Measurements from ENCODE around the gene BEND7. TPM values are rescaled to one million over a fixed set of nuclear protein-coding genes. Genes with fewer than 3 reads are reported as not detected.
"Not testable (repeated sequence)": the region's sequence is repeated elsewhere in the genome, so short reads cannot be mapped to it uniquely, and the experiment has no call there.

Gene BEND7
- polyA plus RNA-seq, 1 donor: 7.7 TPM

DNA sequence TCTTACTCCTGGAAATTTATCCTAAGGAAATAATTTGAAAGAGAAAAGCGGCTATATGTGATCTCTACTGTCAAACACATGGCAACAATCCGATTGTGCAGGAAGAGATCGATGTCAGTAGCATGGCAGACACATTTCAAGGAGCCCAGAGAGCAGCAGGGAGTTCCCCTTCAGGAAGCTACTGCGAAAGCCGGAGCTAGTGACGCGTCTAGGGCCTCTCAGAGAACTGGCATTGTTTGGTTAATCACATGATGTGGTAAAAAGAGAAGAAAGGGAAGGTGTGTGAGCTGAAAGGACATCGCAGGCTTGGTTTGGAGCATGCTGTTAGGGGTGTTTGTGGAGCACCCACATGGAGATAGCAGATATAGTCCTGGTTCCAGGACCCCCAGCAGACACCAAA is 74.9 kb downstream of the BEND7 start:
- no peaks in the 10 kb centered on the region for H3K9me3 ChIP-seq (ENCODE audit: control insufficient read depth, low read depth, low read length)
- H3K27ac ChIP-seq (ENCODE audit: low read length): no peak overlapping the region
- no peaks in the 10 kb centered on the region for H3K27me3 ChIP-seq (ENCODE audit: control insufficient read depth, insufficient read depth, low read length)
- no peak for DNase-seq
- 92% methylated on average over 4 of the region's 8 CpGs for WGBS (ENCODE audit: insufficient coverage, low lambda C conversion rate)
- H3K36me3 ChIP-seq (ENCODE audit: control insufficient read depth, insufficient read depth, low read length): no peaks in the 10 kb centered on the region
- H3K4me3 ChIP-seq (ENCODE audit: low read length): no peak overlapping the region
- H3K4me1 ChIP-seq (ENCODE audit: control insufficient read depth, insufficient read depth, low read length): no peaks in the 10 kb centered on the region

DNA sequence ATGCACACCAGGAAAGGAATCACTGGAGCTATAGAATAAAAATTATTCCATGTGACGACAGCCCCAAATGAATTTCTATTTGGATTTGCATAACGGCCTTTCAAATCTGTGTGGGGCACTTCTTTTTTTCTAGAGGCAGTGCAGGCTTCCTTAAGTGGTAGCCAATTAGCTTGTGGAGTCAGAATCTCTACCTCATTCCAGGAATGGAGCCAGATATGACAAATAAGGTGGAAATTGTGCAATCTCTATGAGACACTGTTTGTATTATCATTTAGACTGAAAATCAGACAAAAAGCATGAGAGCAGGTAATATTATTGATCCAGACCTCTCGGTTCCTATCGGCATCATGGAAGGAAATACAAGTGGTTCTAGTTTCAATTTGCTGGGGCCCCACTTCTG is 78.7 kb downstream of the BEND7 start:
- no peaks in the 10 kb centered on the region for H3K4me1 ChIP-seq (ENCODE audit: control insufficient read depth, insufficient read depth, low read length)
- WGBS (ENCODE audit: insufficient coverage, low lambda C conversion rate): no CpG with 5 or more reads among the region's 4 CpGs
- H3K9me3 ChIP-seq (ENCODE audit: control insufficient read depth, low read depth, low read length): no peaks in the 10 kb centered on the region
- no peak for DNase-seq
- H3K4me3 ChIP-seq (ENCODE audit: low read length): no peak overlapping the region
- H3K27ac ChIP-seq (ENCODE audit: low read length): no peak overlapping the region
- H3K36me3 ChIP-seq (ENCODE audit: control insufficient read depth, insufficient read depth, low read length): no peaks in the 10 kb centered on the region
- no peaks in the 10 kb centered on the region for H3K27me3 ChIP-seq (ENCODE audit: control insufficient read depth, insufficient read depth, low read length)

DNA sequence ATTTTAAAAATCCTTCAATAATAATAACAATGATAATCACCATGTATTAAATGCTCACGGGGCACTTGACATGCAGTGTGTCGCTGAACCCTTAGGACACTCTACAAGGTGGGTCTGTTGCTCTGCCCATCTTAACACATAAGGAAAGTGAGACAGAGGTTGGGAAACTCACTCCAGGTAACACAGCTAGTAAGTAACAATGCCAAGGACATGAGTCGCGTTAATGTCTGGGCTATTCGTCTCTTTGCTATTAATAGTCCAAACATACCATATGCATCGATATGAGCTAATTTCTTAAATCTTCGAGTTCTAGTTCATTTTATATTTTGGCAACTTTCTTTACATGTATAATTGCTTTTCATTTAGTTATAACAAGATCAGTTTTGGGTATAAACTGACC is 79.5 kb downstream of the BEND7 start:
- 31% methylated on average over 2 of the region's 7 CpGs for WGBS (ENCODE audit: insufficient coverage, low lambda C conversion rate)
- Histone ChIP-seq H3K4me3 (ENCODE audit: low read length) (no peak overlapping the region), H3K9me3 (ENCODE audit: control insufficient read depth, low read depth, low read length) (no peaks in the 10 kb centered on the region), H3K27me3 (ENCODE audit: control insufficient read depth, insufficient read depth, low read length) (no peaks in the 10 kb centered on the region), H3K4me1 (ENCODE audit: control insufficient read depth, insufficient read depth, low read length) (no peaks in the 10 kb centered on the region), H3K27ac (ENCODE audit: low read length) (no peak overlapping the region), H3K36me3 (ENCODE audit: control insufficient read depth, insufficient read depth, low read length) (no peaks in the 10 kb centered on the region)
- DNase-seq: no peak

DNA sequence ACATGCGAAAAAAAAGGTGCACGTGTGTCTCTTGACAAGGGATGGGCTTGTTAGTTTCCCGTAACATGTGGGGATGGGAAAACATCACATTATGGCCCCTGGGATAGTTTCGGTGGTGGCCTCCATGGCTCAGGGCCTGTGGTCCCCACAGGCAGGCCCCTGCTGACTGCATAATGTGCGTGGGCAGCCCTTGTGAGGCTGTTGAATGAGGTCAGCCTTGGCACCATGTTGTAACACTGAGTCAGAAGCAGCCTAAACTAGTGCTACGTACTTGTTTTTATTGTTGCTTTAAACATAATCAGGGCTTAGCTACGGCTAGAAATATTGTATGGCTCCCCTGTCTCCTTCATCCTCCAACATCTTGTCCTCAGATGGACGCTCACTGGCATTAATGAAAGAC is 80.6 kb downstream of the BEND7 start:
- Histone ChIP-seq H3K9me3 (ENCODE audit: control insufficient read depth, low read depth, low read length) (no peaks in the 10 kb centered on the region), H3K4me3 (ENCODE audit: low read length) (no peak overlapping the region), H3K4me1 (ENCODE audit: control insufficient read depth, insufficient read depth, low read length) (no peaks in the 10 kb centered on the region), H3K36me3 (ENCODE audit: control insufficient read depth, insufficient read depth, low read length) (no peaks in the 10 kb centered on the region), H3K27ac (ENCODE audit: low read length) (no peak overlapping the region), H3K27me3 (ENCODE audit: control insufficient read depth, insufficient read depth, low read length) (no peaks in the 10 kb centered on the region)
- WGBS (ENCODE audit: insufficient coverage, low lambda C conversion rate): no CpG with 5 or more reads among the region's 8 CpGs
- no peak for DNase-seq

DNA sequence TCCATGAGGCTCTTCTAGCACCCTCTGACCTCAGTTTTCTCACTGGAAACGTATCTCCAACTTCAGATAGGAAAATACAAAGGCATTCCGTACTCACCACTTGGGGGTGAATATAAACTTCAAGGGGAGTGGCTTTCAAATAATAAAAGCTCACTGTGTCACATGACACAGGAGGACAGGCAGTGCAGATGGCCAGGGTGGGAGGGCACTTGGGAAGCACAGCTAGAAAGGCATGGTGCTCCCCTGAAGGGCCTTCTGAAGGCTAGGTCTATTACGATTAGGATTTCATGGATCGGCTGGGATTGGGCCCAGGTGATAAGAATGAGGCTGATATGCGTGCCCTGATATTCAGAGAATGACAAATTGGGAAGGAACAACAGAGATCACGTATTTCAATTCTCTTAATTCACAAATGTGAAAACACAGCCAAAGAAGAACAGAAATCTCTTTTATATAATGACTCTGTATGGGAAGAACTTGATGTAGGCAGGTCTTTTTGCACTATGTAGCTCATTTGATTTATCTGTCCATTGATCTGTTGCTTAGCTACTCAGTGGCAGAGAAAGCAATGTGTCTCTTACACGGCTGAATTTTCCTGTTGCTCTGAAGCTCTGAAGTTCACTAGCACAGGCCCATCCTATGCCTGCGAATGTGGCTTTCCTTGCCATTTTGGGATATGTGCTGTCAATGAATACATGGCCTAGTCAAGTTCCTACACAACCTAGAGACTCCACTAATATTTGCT is 83.0 kb downstream of the BEND7 start:
- 100% methylated on average over 1 of the region's 8 CpGs for WGBS (ENCODE audit: insufficient coverage, low lambda C conversion rate)

DNA sequence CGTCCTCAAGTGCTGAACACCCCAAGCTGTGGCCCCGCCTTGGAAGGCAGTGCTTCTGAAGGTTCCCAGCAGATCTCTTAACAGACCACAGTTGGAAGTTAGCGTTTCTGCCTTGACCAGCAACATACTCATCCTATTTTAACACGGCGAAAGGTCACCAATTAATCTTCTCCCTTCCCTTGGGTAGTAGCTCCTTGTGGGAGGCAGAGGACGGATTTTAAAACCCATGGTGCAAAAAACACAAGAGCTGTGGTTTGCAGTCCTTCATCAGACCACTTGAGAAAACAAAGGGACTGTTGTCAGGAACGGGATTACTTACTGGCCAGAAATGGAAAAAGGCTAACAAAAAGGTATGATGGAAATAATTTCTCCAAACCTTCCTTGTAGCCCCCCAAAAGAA is 87.3 kb downstream of the BEND7 start:
- no peak overlapping the region for H3K27ac ChIP-seq (ENCODE audit: low read length)
- no peaks in the 10 kb centered on the region for H3K36me3 ChIP-seq (ENCODE audit: control insufficient read depth, insufficient read depth, low read length)
- no CpG with 5 or more reads among the region's 7 CpGs for WGBS (ENCODE audit: insufficient coverage, low lambda C conversion rate)
- DNase-seq: no peak
- H3K4me1 ChIP-seq (ENCODE audit: control insufficient read depth, insufficient read depth, low read length): peaks cover 12% of the 10 kb centered on the region
- no peak overlapping the region for H3K4me3 ChIP-seq (ENCODE audit: low read length)
- peaks cover 37% of the 10 kb centered on the region for H3K27me3 ChIP-seq (ENCODE audit: control insufficient read depth, insufficient read depth, low read length)
- no peaks in the 10 kb centered on the region for H3K9me3 ChIP-seq (ENCODE audit: control insufficient read depth, low read depth, low read length)

More for the DNA sequence above, 83.0 kb downstream of the BEND7 start:
- Histone ChIP-seq H3K9me3 (ENCODE audit: control insufficient read depth, low read depth, low read length) (no peaks in the 10 kb centered on the region), H3K27ac (ENCODE audit: low read length) (no peak overlapping the region), H3K36me3 (ENCODE audit: control insufficient read depth, insufficient read depth, low read length) (no peaks in the 10 kb centered on the region), H3K27me3 (ENCODE audit: control insufficient read depth, insufficient read depth, low read length) (peaks cover 7% of the 10 kb centered on the region), H3K4me3 (ENCODE audit: low read length) (no peak overlapping the region), H3K4me1 (ENCODE audit: control insufficient read depth, insufficient read depth, low read length) (no peaks in the 10 kb centered on the region)
- no peak for DNase-seq

DNA sequence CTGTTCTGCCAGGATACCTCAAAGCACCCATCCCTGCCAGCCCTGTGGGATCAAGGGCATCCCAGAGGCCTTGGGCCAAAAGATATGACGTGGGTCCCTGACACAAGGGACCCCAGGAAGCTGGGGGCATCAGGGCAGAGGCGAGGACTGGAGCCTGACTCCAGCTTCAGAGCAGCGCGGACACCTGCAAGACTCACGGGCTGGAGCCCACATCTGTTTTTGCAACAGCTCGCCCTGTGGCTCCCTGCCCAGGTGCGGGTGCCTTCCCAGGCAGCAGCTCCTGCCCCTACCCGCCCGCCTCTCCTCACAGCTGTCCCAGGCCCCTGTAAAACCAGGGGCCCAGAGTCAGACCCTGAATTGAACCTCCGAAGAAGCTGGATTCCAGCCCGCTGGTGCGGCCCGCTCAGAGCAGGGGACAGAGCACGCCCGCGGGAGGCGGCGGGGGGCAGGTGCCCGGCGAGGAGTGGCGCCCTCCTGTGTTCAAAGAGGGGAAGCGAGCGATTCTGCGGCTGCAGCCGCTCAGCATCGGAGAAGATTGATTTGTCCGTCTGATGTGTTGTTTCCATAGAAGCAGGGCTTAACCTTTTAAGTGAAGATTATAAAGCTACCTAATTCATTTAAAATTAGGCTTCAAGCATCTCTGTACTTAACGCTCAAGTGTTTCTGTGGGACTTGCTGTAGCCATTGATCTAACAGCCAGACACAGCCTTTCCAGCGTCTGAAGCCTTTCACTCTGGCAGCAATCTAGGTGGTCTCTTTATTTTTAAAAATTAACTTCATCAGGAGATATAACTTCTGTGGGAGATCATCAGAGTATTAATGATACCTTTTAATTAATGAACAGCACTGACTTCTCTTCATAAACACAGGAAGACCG is 88.4 kb downstream of the BEND7 start:
- 67% methylated on average over 1 of the region's 30 CpGs for WGBS (ENCODE audit: insufficient coverage, low lambda C conversion rate)
- peak; percentile 23 to 52 for DNase-seq
- H3K4me1 ChIP-seq (ENCODE audit: control insufficient read depth, insufficient read depth, low read length): peaks cover 12% of the 10 kb centered on the region
- no peaks in the 10 kb centered on the region for H3K9me3 ChIP-seq (ENCODE audit: control insufficient read depth, low read depth, low read length)
- H3K27ac ChIP-seq (ENCODE audit: low read length): no peak overlapping the region
- peak overlapping the region; percentile 20 for H3K4me3 ChIP-seq (ENCODE audit: low read length)
- H3K36me3 ChIP-seq (ENCODE audit: control insufficient read depth, insufficient read depth, low read length): no peaks in the 10 kb centered on the region
- peaks cover 40% of the 10 kb centered on the region for H3K27me3 ChIP-seq (ENCODE audit: control insufficient read depth, insufficient read depth, low read length)

DNA sequence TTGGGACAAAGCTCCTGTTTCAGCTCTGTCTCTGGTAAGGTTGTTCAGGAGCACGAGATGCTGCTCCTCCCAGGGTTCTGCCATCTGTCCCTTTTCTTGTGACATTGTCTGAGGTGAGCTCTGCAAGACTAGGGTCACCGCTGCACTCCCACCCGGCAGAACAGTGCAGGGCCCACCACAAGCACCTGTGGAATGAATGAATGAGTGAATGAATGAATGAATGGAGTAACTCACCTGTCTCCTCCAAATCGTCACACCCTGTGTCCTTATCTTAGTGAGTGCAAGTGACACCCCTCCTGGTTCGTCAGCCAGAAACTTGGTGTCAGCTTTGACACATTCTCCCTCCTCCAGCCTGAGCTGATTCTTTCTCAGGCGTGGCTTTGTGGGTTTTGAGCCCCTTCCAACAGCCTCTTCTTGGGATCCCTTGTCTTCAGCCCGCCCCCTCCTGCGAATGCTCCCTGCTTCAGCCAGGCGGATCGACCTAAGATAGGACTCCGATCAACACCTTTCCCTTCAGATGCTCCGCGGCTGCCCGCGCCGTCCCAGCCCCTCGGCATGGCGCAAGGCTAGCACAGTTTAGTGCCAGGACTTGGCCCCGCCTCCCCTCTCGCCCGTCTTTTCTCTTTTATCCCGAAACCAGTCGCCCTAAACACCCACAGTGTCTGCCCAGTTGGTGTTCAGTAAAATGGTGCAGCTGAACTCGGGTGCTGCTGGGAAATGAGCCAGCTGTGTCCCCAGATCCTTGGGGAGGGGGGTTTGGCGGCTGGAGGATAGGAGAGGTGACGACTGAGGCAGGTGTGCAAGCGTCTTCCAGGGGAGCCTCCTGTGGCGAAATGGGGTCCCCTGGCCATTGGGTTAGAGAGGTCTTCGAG is 89.3 kb downstream of the BEND7 start:
- no peaks in the 10 kb centered on the region for H3K9me3 ChIP-seq (ENCODE audit: control insufficient read depth, low read depth, low read length)

DNA sequence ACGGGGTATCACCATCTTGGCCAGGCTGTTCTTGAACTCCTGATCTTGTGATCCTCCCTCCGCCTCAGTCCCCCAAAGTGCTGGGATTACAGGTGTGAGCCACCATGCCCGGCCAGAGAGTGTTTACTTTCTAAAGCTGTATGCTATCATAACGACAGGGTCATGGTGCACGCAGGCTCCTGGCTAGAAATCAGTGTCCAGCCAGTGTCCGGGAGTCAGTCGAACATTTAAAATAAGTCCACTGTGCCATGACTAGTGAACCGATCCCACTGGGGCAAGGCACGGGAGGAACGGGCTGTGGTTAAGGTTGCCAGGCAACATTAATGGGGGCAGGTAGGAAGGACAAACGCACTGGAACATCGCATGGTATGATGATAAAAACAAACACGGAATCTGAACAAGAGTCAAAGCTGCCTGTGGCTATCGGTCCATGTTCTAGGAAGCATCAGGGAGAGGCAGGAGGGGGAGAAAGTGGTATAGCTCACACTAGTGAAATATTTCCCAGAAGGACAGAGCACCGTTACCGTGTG is 91.7 kb downstream of the BEND7 start:
- WGBS (ENCODE audit: insufficient coverage, low lambda C conversion rate): no CpG with 5 or more reads among the region's 16 CpGs
- Histone ChIP-seq H3K4me1 (ENCODE audit: control insufficient read depth, insufficient read depth, low read length) (peaks cover 12% of the 10 kb centered on the region), H3K4me3 (ENCODE audit: low read length) (no peak overlapping the region), H3K9me3 (ENCODE audit: control insufficient read depth, low read depth, low read length) (no peaks in the 10 kb centered on the region), H3K27ac (ENCODE audit: low read length) (no peak overlapping the region), H3K27me3 (ENCODE audit: control insufficient read depth, insufficient read depth, low read length) (peaks cover 40% of the 10 kb centered on the region), H3K36me3 (ENCODE audit: control insufficient read depth, insufficient read depth, low read length) (no peaks in the 10 kb centered on the region)
- no peak for DNase-seq

More for the DNA sequence above, 89.3 kb downstream of the BEND7 start:
- Histone ChIP-seq H3K4me1 (ENCODE audit: control insufficient read depth, insufficient read depth, low read length) (peaks cover 12% of the 10 kb centered on the region), H3K27me3 (ENCODE audit: control insufficient read depth, insufficient read depth, low read length) (peaks cover 40% of the 10 kb centered on the region), H3K36me3 (ENCODE audit: control insufficient read depth, insufficient read depth, low read length) (no peaks in the 10 kb centered on the region), H3K27ac (ENCODE audit: low read length) (no peak overlapping the region), H3K4me3 (ENCODE audit: low read length) (peak overlapping the region; percentile 20)
- peak in 1 of 2 donors; percentile 23 for DNase-seq
- WGBS (ENCODE audit: insufficient coverage, low lambda C conversion rate): no CpG with 5 or more reads among the region's 29 CpGs

DNA sequence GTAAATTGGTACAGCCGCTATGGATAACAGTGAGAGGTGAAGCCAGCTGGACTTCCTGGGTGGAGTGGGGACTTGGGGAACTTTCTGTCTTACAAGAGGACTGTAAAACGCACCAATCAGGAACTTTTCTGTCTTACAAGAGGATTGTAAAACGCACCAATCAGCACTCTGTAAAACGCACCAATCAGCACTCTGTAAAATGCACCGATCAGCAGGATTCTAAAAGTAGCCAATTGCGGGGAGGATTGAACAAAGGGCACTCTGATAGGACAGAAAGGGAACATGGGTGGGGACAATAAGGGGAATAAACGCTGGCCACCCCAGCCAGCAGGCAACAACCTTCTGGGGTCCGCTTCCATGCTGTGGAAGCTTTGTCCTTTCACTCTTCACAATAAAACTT is 100.9 kb downstream of the BEND7 start:
- not testable (repeated sequence) for H3K4me3 ChIP-seq (ENCODE audit: low read length); H3K4me1 ChIP-seq (ENCODE audit: control insufficient read depth, insufficient read depth, low read length); H3K27me3 ChIP-seq (ENCODE audit: control insufficient read depth, insufficient read depth, low read length); DNase-seq; H3K9me3 ChIP-seq (ENCODE audit: control insufficient read depth, low read depth, low read length); H3K27ac ChIP-seq (ENCODE audit: low read length); H3K36me3 ChIP-seq (ENCODE audit: control insufficient read depth, insufficient read depth, low read length)
- WGBS (ENCODE audit: insufficient coverage, low lambda C conversion rate): 100% methylated on average over 1 of the region's 8 CpGs

Data from large intestine (tissue), 3 donors.